ENCODE measurements around the gene HCN2. TPM values are rescaled to one million over a fixed set of nuclear protein-coding genes. Genes with fewer than 3 reads are reported as not detected.

HCN2 gene
- polyA plus RNA-seq, 1 donor from 2014 or later, result 4.7 TPM

- TF ChIP-seq RAD21 (conservative IDR thresholded peaks at IDR 0.05), result no peak
- no peak for TF ChIP-seq EZH2 (IDR thresholded peaks at IDR 0.05; ENCODE audit: borderline replicate concordance, insufficient read depth, low read length, poor library complexity, severe bottlenecking)
- no peak for TF ChIP-seq EP300 (conservative IDR thresholded peaks at IDR 0.05; ENCODE audit: poor library complexity, severe bottlenecking)
- no peak for TF ChIP-seq POLR2AphosphoS5 (IDR thresholded peaks at IDR 0.05)
Observed at GRCh38 chr19:651991-652390, 62.3 kb downstream of the HCN2 start (continued).

- no peak overlapping the region for H3K27ac ChIP-seq (ENCODE audit: low read length)
- no peaks in the 10 kb centered on the region for H4K20me1 ChIP-seq (ENCODE audit: insufficient read depth)
- H3K9ac ChIP-seq (ENCODE audit: low read length), result no peak overlapping the region
- peaks cover 27% of the 10 kb centered on the region for H3K79me2 ChIP-seq (replicated peaks; ENCODE audit: insufficient read depth, low read length)
- no peak overlapping the region for H3K4me3 ChIP-seq (ENCODE audit: low read length)
- no peaks in the 10 kb centered on the region for H3K9me2 ChIP-seq (ENCODE audit: insufficient read depth, low read length)
- H2AFZ ChIP-seq (ENCODE audit: low read depth, low read length), result no peak overlapping the region
- no peak overlapping the region for H3K4me2 ChIP-seq (ENCODE audit: low read length)
- no peaks in the 10 kb centered on the region for H3K36me3 ChIP-seq (ENCODE audit: insufficient read depth, low read length)
- no peak for TF ChIP-seq POLR2AphosphoS5 (IDR thresholded peaks at IDR 0.05)
- TF ChIP-seq EZH2 (IDR thresholded peaks at IDR 0.05; ENCODE audit: borderline replicate concordance, insufficient read depth, low read length, poor library complexity, severe bottlenecking), result no peak
- TF ChIP-seq SMC3 (conservative IDR thresholded peaks at IDR 0.05; ENCODE audit: poor library complexity), result no peak
- TF ChIP-seq EP300 (conservative IDR thresholded peaks at IDR 0.05; ENCODE audit: poor library complexity, severe bottlenecking), result no peak
- no peak for TF ChIP-seq CTCF (IDR thresholded peaks at IDR 0.05; ENCODE audit: poor library complexity, severe bottlenecking)
- TF ChIP-seq REST (IDR thresholded peaks at IDR 0.05; ENCODE audit: borderline replicate concordance), result no peak
- H3K9me3 ChIP-seq (ENCODE audit: low read length), result no peaks in the 10 kb centered on the region
- H3F3A ChIP-seq (ENCODE audit: insufficient read depth, low read length, poor library complexity, severe bottlenecking), result no peaks in the 10 kb centered on the region
- no peaks in the 10 kb centered on the region for H3K27me3 ChIP-seq (ENCODE audit: insufficient read depth, low read depth, low read length)
Observed at GRCh38 chr19:652467-653389, 63.0 kb downstream of the HCN2 start.

GRCh38 chr19:653425-653824 is 63.7 kb downstream of the HCN2 start:
- Histone ChIP-seq H3K27ac (ENCODE audit: low read length) (no peak overlapping the region), H3K9ac (ENCODE audit: low read length) (no peak overlapping the region), H3K4me2 (ENCODE audit: low read length) (no peak overlapping the region), H3K4me3 (ENCODE audit: low read length) (no peak overlapping the region), H3K79me2 (replicated peaks; ENCODE audit: insufficient read depth, low read length) (peaks cover 32% of the 10 kb centered on the region), H4K20me1 (ENCODE audit: insufficient read depth) (no peaks in the 10 kb centered on the region), H3K27me3 (ENCODE audit: insufficient read depth, low read depth, low read length) (no peaks in the 10 kb centered on the region), H2AFZ (ENCODE audit: low read depth, low read length) (no peak overlapping the region), H3K36me3 (ENCODE audit: insufficient read depth, low read length) (no peaks in the 10 kb centered on the region), H3K9me3 (ENCODE audit: low read length) (no peaks in the 10 kb centered on the region), H3F3A (ENCODE audit: insufficient read depth, low read length, poor library complexity, severe bottlenecking) (no peaks in the 10 kb centered on the region), H3K9me2 (ENCODE audit: insufficient read depth, low read length) (no peaks in the 10 kb centered on the region)
- TF ChIP-seq POLR2AphosphoS5 (IDR thresholded peaks at IDR 0.05) (no peak), EZH2 (IDR thresholded peaks at IDR 0.05; ENCODE audit: borderline replicate concordance, insufficient read depth, low read length, poor library complexity, severe bottlenecking) (no peak), CTCF (IDR thresholded peaks at IDR 0.05; ENCODE audit: poor library complexity, severe bottlenecking) (no peak), MXI1 (conservative IDR thresholded peaks at IDR 0.05; ENCODE audit: poor library complexity, severe bottlenecking) (no peak), TAF1 (IDR thresholded peaks at IDR 0.05; ENCODE audit: low read depth) (no peak), RAD21 (conservative IDR thresholded peaks at IDR 0.05) (no peak), SMC3 (conservative IDR thresholded peaks at IDR 0.05; ENCODE audit: poor library complexity) (no peak), EP300 (conservative IDR thresholded peaks at IDR 0.05; ENCODE audit: poor library complexity, severe bottlenecking) (no peak), REST (IDR thresholded peaks at IDR 0.05; ENCODE audit: borderline replicate concordance) (no peak)

Data from neural cell (in vitro differentiated cells).